ENCODE data around the gene ATOSA. TPM values are rescaled to one million over a fixed set of nuclear protein-coding genes. Genes with fewer than 3 reads are reported as not detected.

The ATOSA gene
- total RNA-seq, 5 donors from 2014 or later (not counting 1 experiment from before 2014, with no cell fraction given) = 88.2 to 121 (median 96.1) TPM

- H3K4me1 ChIP-seq (ENCODE audit: control insufficient read depth in 1 of 2, extremely low read depth in 1 of 2, insufficient read depth in 2 of 2, low read length in 2 of 2) = peaks cover 8 to 25% of the 10 kb centered on the region in 2 experiments
- no peak overlapping the region for H3K27ac ChIP-seq (ENCODE audit: low read length)
- Mint-ChIP-seq H3K27me3 (no peaks in the 10 kb centered on the region), H3K4me3 (no peak overlapping the region), H3K27ac (no peak overlapping the region), H3K9me3 (no peaks in the 10 kb centered on the region), H3K4me1 (peaks cover 48 to 60% (median 59%) of the 10 kb centered on the region in 3 donors), H3K36me3 (peaks cover 47% of the 10 kb centered on the region)
- H3K9me3 ChIP-seq = no peaks in the 10 kb centered on the region
- H3K27me3 ChIP-seq (replicated peaks in 1 of 2; ENCODE audit: control insufficient read depth in 2 of 2, extremely low read depth in 1 of 2, insufficient read depth in 2 of 2, low read length in 1 of 2) = no peaks in the 10 kb centered on the region
- no CpG with 5 or more reads among the region's 4 CpGs for WGBS (ENCODE audit: insufficient coverage)
- CTCF ChIA-PET = interaction anchor here in 1 of 2 donors (0.5 to 2.9 kb wide), 6 partner anchors 11 to 60 kb away, joined by 3 to 8 read pairs (median 4); no protein-coding TSS in a partner anchor
- no peak for ATAC-seq (replicated peaks in 1 of 4)
- H3K4me3 ChIP-seq (ENCODE audit: control insufficient read depth in 1 of 2, extremely low read depth in 1 of 2, low read length in 1 of 2) = no peak overlapping the region
- no peak for DNase-seq
- peaks cover 5 to 53% of the 10 kb centered on the region in 2 donors for H3K36me3 ChIP-seq (ENCODE audit: control insufficient read depth in 2 of 2, extremely low read depth in 1 of 2, insufficient read depth in 1 of 2, low read length in 1 of 2)
- POLR2A ChIA-PET = interaction anchor here (0.8 to 1.5 kb wide), 3 partner anchors 8 to 14 kb away, joined by 3 read pairs; no protein-coding TSS in a partner anchor
These were observed 4.4 kb downstream of the ATOSA start for GRCh38 chr15:52674831-52675230.

- Mint-ChIP-seq H3K27ac (no peak overlapping the region), H3K9me3 (no peaks in the 10 kb centered on the region), H3K36me3 (peaks cover 54% of the 10 kb centered on the region), H3K4me3 (no peak overlapping the region), H3K4me1 (peaks cover 48 to 60% (median 59%) of the 10 kb centered on the region in 3 donors), H3K27me3 (no peaks in the 10 kb centered on the region)
- ChIA-PET POLR2A (interaction anchor here (0.6 to 1.5 kb wide), 9 partner anchors 8 to 320 kb away, joined by 3 to 5 read pairs (median 3); no protein-coding TSS in a partner anchor), CTCF (interaction anchor here (0.7 to 2.9 kb wide), 7 partner anchors 11 to 146 kb away, joined by 3 to 8 read pairs (median 4); no protein-coding TSS in a partner anchor)
- Histone ChIP-seq H3K4me3 (ENCODE audit: control insufficient read depth in 1 of 2, extremely low read depth in 1 of 2, low read length in 1 of 2) (no peak overlapping the region), H3K27me3 (replicated peaks in 1 of 2; ENCODE audit: control insufficient read depth in 2 of 2, extremely low read depth in 1 of 2, insufficient read depth in 2 of 2, low read length in 1 of 2) (no peaks in the 10 kb centered on the region), H3K27ac (ENCODE audit: low read length) (no peak overlapping the region), H3K9me3 (no peaks in the 10 kb centered on the region), H3K4me1 (ENCODE audit: control insufficient read depth in 1 of 2, extremely low read depth in 1 of 2, insufficient read depth in 2 of 2, low read length in 2 of 2) (peaks cover 6 to 25% of the 10 kb centered on the region in 2 experiments), H3K36me3 (ENCODE audit: control insufficient read depth in 2 of 2, extremely low read depth in 1 of 2, insufficient read depth in 1 of 2, low read length in 1 of 2) (peaks cover 7 to 62% of the 10 kb centered on the region in 2 donors)
- DNase-seq (no peak), ATAC-seq (replicated peaks in 1 of 4) (no peak)
These were observed 5.5 kb downstream of the ATOSA start for GRCh38 chr15:52673734-52674133.

- no peak overlapping the region for H3K27ac Mint-ChIP-seq
- ATAC-seq (replicated peaks in 1 of 4) (no peak), DNase-seq (no peak)
- H3K9me3 Mint-ChIP-seq = no peaks in the 10 kb centered on the region
- no CpG with 5 or more reads among the region's 2 CpGs for WGBS (ENCODE audit: insufficient coverage)
- Histone ChIP-seq H3K4me1 (ENCODE audit: control insufficient read depth in 1 of 2, extremely low read depth in 1 of 2, insufficient read depth in 2 of 2, low read length in 2 of 2) (peaks cover 6 to 25% of the 10 kb centered on the region in 2 experiments), H3K36me3 (ENCODE audit: control insufficient read depth in 2 of 2, extremely low read depth in 1 of 2, insufficient read depth in 1 of 2, low read length in 1 of 2) (peaks cover 7 to 62% of the 10 kb centered on the region in 2 donors), H3K9me3 (no peaks in the 10 kb centered on the region), H3K4me3 (ENCODE audit: control insufficient read depth in 1 of 2, extremely low read depth in 1 of 2, low read length in 1 of 2) (no peak overlapping the region), H3K27ac (ENCODE audit: low read length) (no peak overlapping the region), H3K27me3 (replicated peaks in 1 of 2; ENCODE audit: control insufficient read depth in 2 of 2, extremely low read depth in 1 of 2, insufficient read depth in 2 of 2, low read length in 1 of 2) (no peaks in the 10 kb centered on the region)
- peaks cover 48 to 60% (median 59%) of the 10 kb centered on the region in 3 donors for H3K4me1 Mint-ChIP-seq
- H3K4me3 Mint-ChIP-seq = no peak overlapping the region
- CTCF ChIA-PET = interaction anchor here (0.7 to 2.9 kb wide), 6 partner anchors 10 to 145 kb away, joined by 3 to 8 read pairs (median 4); no protein-coding TSS in a partner anchor
- H3K36me3 Mint-ChIP-seq = peaks cover 55% of the 10 kb centered on the region
- POLR2A ChIA-PET = interaction anchor here (0.6 to 1.5 kb wide), 9 partner anchors 10 to 320 kb away, joined by 3 to 6 read pairs (median 4); no protein-coding TSS in a partner anchor
- no peaks in the 10 kb centered on the region for H3K27me3 Mint-ChIP-seq
These were observed 5.9 kb downstream of the ATOSA start for GRCh38 chr15:52673312-52673711.

- no peaks in the 10 kb centered on the region for H3K9me3 ChIP-seq
- H3K27me3 Mint-ChIP-seq = no peaks in the 10 kb centered on the region
- H3K4me3 ChIP-seq (ENCODE audit: control insufficient read depth in 1 of 2, extremely low read depth in 1 of 2, low read length in 1 of 2) = no peak overlapping the region
- H3K27ac ChIP-seq (ENCODE audit: low read length) = no peak overlapping the region
- H3K4me1 ChIP-seq (ENCODE audit: control insufficient read depth in 1 of 2, extremely low read depth in 1 of 2, insufficient read depth in 2 of 2, low read length in 2 of 2) = peaks cover 6 to 25% of the 10 kb centered on the region in 2 experiments
- no peak overlapping the region for H3K4me3 Mint-ChIP-seq
- POLR2A ChIA-PET = interaction anchor here (0.6 to 1.5 kb wide), 5 partner anchors 10 to 319 kb away, joined by 3 to 8 read pairs (median 4); no protein-coding TSS in a partner anchor
- ATAC-seq (replicated peaks in 1 of 4) (no peak), DNase-seq (no peak)
- peaks cover 61% of the 10 kb centered on the region for H3K36me3 Mint-ChIP-seq
- CTCF ChIA-PET = interaction anchor here (1.0 to 2.9 kb wide), 2 partner anchors 10 to 63 kb away, joined by 4 to 8 read pairs; no protein-coding TSS in a partner anchor
- peaks cover 7 to 62% of the 10 kb centered on the region in 2 donors for H3K36me3 ChIP-seq (ENCODE audit: control insufficient read depth in 2 of 2, extremely low read depth in 1 of 2, insufficient read depth in 1 of 2, low read length in 1 of 2)
- no peaks in the 10 kb centered on the region for H3K27me3 ChIP-seq (replicated peaks in 1 of 2; ENCODE audit: control insufficient read depth in 2 of 2, extremely low read depth in 1 of 2, insufficient read depth in 2 of 2, low read length in 1 of 2)
- no peaks in the 10 kb centered on the region for H3K9me3 Mint-ChIP-seq
- 100% methylated on average over 1 of the region's 1 CpG for WGBS (ENCODE audit: insufficient coverage)
- no peak overlapping the region for H3K27ac Mint-ChIP-seq
- peaks cover 48 to 61% (median 60%) of the 10 kb centered on the region in 3 donors for H3K4me1 Mint-ChIP-seq
These were observed 6.5 kb downstream of the ATOSA start for GRCh38 chr15:52672661-52673060.

DNA sequence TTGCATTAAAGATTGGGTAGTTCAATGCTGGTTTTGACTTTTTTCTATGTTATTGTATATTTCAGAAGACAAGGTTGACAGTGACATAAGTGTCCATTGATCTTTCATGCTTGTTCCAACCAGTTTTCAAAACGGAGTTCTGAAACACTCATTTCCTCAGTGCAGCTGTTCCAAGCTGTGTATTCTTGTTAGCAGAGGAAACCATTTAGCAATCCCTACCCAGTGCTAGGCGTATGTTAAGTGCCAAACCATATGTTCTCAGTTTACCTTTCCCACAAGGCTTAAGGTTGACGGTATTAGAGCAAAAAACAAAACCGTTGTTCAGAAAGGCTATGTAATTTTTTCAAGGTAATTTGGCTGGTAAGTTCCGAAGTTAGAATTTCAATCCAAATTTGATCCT is 9.1 kb downstream of the ATOSA start:
- no peak for ATAC-seq (replicated peaks in 1 of 4)
- Histone ChIP-seq H3K36me3 (ENCODE audit: control insufficient read depth in 2 of 2, extremely low read depth in 1 of 2, insufficient read depth in 1 of 2, low read length in 1 of 2) (peaks cover 7 to 79% of the 10 kb centered on the region in 2 donors), H3K27ac (ENCODE audit: low read length) (no peak overlapping the region), H3K4me3 (ENCODE audit: control insufficient read depth in 1 of 2, extremely low read depth in 1 of 2, low read length in 1 of 2) (no peak overlapping the region), H3K4me1 (ENCODE audit: control insufficient read depth in 1 of 2, extremely low read depth in 1 of 2, insufficient read depth in 2 of 2, low read length in 2 of 2) (peaks cover 3 to 8% of the 10 kb centered on the region in 2 experiments), H3K27me3 (replicated peaks in 1 of 2; ENCODE audit: control insufficient read depth in 2 of 2, extremely low read depth in 1 of 2, insufficient read depth in 2 of 2, low read length in 1 of 2) (no peaks in the 10 kb centered on the region), H3K9me3 (no peaks in the 10 kb centered on the region)
- POLR2A ChIA-PET = no interaction called here
- no peaks in the 10 kb centered on the region for H3K27me3 Mint-ChIP-seq
- H3K4me3 Mint-ChIP-seq = no peak overlapping the region
- DNase-seq = no peak
- CTCF ChIA-PET = no interaction called here
- peaks cover 46 to 51% (median 48%) of the 10 kb centered on the region in 3 donors for H3K4me1 Mint-ChIP-seq
- no peaks in the 10 kb centered on the region for H3K9me3 Mint-ChIP-seq
- H3K27ac Mint-ChIP-seq = no peak overlapping the region
- 88% methylated on average over 2 of the region's 5 CpGs for WGBS (ENCODE audit: insufficient coverage)
- peaks cover 64% of the 10 kb centered on the region for H3K36me3 Mint-ChIP-seq

GRCh38 chr15:52668133-52668532 is 11.1 kb downstream of the ATOSA start:
- 100% methylated on average over 2 of the region's 4 CpGs for WGBS (ENCODE audit: insufficient coverage)
- no peak overlapping the region for H3K4me3 Mint-ChIP-seq
- H3K27ac Mint-ChIP-seq = no peak overlapping the region
- no peaks in the 10 kb centered on the region for H3K4me1 ChIP-seq (ENCODE audit: control insufficient read depth in 1 of 2, extremely low read depth in 1 of 2, insufficient read depth in 2 of 2, low read length in 2 of 2)
- H3K9me3 Mint-ChIP-seq = no peaks in the 10 kb centered on the region
- peaks cover 39 to 48% (median 43%) of the 10 kb centered on the region in 3 donors for H3K4me1 Mint-ChIP-seq
- H3K27ac ChIP-seq (ENCODE audit: low read length) = no peak overlapping the region
- H3K36me3 ChIP-seq (ENCODE audit: control insufficient read depth in 2 of 2, extremely low read depth in 1 of 2, insufficient read depth in 1 of 2, low read length in 1 of 2) = peaks cover 7 to 75% of the 10 kb centered on the region in 2 donors
- CTCF ChIA-PET = no interaction called here
- H3K36me3 Mint-ChIP-seq = peaks cover 72% of the 10 kb centered on the region
- ATAC-seq (replicated peaks in 1 of 4) (no peak), DNase-seq (no peak)
- H3K27me3 Mint-ChIP-seq = no peaks in the 10 kb centered on the region
- no peaks in the 10 kb centered on the region for H3K9me3 ChIP-seq
- H3K4me3 ChIP-seq (ENCODE audit: control insufficient read depth in 1 of 2, extremely low read depth in 1 of 2, low read length in 1 of 2) = no peak overlapping the region
- POLR2A ChIA-PET = interaction anchor here in 1 of 2 donors (0.7 kb wide), 1 partner anchor 688 kb away, joined by 3 read pairs; no protein-coding TSS in a partner anchor
- no peaks in the 10 kb centered on the region for H3K27me3 ChIP-seq (replicated peaks in 1 of 2; ENCODE audit: control insufficient read depth in 2 of 2, extremely low read depth in 1 of 2, insufficient read depth in 2 of 2, low read length in 1 of 2)

All from T-cell (primary cell).